ENCODE data around the gene CREB3.

Gene CREB3

DNA sequence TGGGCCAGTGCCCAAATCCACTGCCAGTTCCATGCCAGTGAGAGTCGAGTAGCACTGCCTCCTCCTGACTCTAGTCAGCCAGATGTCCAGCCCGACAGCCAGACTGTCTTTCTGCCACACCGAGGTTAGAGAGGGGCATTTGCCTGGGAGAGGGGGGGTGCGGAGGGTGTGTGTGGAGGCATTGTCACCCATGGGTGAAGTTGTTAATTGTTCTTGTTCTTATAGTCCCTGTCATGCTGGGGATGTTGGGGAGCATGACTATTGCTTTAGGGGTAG, 17.7 kb downstream of the CREB3 start:
- no peak for DNase-seq

GRCh38 chr9:35753466-35753865, 21.0 kb downstream of the CREB3 start:
- DNase-seq, result no peak

GRCh38 chr9:35754264-35754663, 21.8 kb downstream of the CREB3 start, which contains the start of gene MSMP:
Gene MSMP (minus strand): TSS chr9:35754276. CDS start chr9:35754129, 147 bp downstream.
- DNase-seq, result no peak

DNA sequence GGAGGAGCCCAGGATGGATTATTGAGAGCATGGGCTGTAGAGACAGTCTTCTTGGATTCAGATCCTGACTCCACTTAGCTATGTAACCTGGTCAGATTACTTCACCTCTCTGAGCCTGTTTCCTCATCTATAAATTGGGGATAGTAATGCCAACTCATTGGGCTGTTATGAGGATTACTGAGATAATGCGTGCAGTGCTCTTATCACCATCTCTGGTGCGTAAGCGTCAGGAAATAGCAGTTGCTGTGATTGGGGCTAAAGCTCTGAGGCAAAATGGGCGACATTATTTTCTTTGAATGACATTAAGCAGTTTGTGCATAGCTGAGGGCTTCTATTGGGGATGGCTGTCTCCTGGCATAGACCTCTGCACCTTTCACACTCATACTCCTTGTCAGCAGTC, 22.6 kb downstream of the CREB3 start:
- no peak for DNase-seq

DNA sequence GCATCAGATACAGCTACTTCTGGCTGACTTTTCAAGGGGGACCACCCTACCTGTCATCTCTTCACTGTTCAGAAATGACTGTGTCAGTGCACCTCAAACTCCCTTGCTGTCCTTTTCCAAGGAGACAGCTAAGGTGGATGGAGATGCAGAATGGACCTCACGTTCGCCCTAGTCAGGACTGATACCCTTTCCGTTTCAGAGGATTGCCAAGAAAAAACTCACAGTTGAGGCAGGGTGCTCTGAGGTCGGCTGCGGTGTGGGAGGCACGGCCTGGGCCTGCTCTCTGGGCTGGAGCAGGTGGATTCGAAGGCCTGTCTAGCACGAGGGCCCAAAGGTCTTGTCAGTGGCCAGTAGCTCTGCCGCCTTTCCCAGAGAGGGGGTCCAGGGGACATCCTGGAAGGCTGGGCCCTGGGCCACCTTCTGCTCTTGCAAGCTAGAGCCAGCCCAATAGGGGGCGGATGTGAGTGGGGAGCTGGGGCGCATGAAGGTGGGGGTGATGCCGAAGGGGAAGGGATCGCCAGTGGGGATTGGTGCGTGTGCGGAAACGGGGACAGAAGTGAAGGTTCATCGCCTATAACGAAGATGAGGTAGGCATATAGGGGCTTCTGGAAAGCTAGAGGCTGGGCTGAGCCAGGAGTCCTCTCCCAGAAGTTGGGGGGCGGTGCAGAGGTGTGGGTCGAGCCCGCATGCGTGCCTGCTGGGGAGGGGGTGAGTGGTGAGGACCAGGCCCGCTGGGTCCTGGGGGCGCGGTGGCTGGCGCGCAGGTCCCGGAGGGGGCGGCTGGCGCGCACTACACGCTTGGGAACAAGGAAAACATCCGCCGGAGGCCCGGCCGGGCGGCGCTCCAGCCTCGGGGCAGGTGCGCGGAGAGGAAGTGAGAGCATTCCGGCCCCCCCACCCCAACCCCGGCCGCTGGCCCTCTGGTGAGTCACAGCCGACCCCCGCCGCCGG, 24.1 kb downstream of the CREB3 start:
- peak; percentile 29 for DNase-seq

- peak; percentile 40 for DNase-seq
Observed at GRCh38 chr9:35757226-35757891, 24.9 kb downstream of the CREB3 start.

DNA sequence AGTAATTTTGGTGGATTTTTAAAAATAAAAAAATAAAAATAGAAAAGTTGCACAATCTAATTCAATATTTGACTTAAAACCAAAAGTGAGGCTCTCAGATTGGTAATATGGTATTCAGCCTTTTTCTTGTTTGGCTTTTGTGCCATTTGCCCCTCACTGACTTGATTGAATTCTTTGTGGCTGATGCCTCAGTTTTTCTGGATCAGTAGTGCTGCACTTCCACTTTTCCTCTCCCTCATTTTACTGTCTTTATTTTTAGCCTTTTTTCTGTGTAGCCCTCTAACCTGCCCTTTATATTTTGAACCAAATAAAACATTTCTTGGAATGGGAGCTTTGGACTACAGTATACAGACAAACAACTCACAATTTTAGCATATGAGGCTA, 25.4 kb downstream of the CREB3 start:
- no peak for DNase-seq

DNA sequence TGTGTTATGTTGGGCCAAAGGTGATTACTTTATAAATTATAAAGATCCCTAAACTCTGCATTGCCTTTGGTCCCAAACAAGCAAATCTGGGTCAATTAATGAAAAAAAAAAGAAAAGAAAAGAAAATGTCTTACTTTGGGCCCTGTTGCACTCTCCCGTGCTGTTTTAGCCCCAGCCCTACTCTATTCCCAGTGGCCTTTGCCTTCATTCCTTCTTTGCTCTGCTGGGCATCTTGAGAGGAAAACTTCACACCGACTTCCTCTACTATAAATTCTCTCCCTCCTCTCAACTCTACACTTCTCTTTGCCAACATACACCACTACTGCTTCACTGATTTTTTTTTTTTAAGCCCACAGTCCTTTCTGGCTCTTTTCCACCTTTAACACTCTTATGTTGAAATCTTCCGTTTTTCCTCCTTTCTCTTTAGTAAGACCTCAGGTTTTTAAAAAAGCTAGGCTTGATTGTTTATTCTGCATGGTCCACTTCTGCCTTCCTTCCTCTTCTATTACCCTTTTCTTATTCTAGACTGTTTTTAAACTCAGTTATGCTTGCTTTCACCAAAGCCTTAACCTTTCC, 26.1 kb downstream of the CREB3 start:
- DNase-seq, result no peak

- DNase-seq, result no peak
Observed at GRCh38 chr9:35759795-35760194, 27.3 kb downstream of the CREB3 start.

- DNase-seq, result no peak
Observed at GRCh38 chr9:35760651-35761050, 28.2 kb downstream of the CREB3 start.

GRCh38 chr9:35763181-35763580, 30.7 kb downstream of the CREB3 start:
- DNase-seq, result no peak

DNA sequence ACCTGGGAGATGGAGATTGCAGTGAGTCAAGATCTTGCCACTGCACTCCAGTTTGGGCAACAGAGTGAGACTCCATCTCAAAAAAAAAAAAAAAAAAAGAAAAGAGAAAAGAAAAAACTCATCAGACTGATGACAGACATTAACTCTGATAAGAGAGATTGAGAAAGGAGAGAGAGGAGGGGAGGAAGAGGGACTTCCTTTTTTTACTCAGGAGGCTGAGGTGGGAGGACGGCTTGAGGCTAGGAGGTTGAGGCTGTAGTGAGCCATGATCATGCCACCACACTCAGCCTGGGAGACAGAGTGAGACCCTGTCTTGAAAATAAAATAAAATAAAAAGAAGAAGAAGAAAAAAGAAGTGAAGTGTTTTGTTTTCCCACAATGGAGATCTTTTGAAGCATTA, 31.3 kb downstream of the CREB3 start:
- no peak for DNase-seq

DNA sequence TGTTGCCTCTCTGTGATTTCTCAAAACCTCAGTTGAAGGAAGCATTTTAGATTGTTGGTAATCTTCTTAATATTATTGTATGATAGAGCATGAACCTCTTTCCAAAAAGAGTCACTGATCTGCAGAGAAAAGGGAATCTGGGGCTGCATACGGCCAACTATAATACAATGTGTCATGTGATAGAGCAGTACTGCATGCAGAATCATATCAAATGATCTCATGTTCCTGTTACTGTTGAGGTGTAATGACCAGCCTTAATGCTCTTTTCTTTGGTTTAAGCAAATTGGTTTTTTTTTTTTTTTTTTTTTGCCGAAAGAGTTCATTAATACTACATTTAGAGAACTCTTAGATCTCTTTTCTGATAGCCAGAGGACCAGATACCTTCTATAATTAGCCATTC, 34.5 kb downstream of the CREB3 start:
- DNase-seq, result no peak

GRCh38 chr9:35767458-35767857, 35.0 kb downstream of the CREB3 start:
- DNase-seq, result no peak

- DNase-seq, result no peak
Observed at GRCh38 chr9:35769763-35770162, 37.3 kb downstream of the CREB3 start.

DNA sequence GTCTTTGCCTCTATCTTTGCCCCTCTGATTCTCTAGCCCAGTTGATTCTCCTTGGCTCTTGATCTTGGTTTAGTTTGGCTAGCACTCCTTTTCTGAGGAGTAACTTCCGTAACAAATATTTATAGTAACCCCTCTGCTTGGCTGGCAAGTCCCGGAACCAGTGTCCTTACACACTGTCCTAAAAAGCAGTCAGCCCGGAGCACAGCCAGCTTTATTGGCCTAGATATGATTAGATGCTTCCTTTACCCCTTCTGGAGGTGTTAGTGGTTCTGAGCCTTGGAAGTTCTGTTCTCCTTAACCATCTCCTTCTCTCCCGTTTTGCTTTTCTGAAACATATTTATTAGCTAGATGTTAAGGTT, 38.6 kb downstream of the CREB3 start:
- no peak for DNase-seq

DNA sequence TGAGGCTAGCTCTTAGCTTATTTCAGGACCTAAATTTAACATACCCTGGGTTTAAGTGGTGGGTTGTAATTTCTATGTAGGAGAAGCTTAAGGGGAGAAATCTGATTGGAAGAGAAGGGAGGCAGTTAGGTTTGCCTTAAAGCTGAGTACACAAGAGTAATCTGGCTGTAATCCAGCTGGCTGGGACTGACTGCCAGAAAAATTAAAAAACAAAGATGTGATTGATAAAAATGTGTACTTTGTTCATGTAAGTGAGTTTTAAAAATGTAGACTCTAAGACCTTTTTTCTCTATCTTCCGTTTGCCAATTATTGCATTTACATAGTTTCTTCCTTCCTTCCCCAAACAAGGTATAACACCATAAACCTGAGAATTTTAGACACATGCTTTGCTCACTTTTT, 39.1 kb downstream of the CREB3 start:
- DNase-seq, result peak; percentile 18

DNA sequence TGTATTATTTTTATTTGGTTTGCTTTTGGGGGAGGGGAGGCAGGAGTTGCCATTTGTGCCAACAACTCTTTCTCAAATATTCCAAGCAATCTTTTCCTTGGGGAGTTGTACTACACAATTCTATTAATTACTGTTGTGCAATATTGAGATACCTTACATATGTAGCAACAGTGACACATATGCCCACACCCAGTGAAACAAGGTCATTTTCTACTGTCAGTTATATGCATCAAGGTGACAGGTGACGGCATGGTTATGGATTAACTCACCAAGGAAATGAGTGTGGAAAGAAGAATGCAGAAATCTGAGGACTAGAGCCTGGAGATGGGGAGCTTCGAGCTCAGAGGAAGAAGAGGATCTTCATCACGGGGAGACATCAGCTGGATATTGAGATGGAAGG, 39.5 kb downstream of the CREB3 start:
- no peak for DNase-seq

DNA sequence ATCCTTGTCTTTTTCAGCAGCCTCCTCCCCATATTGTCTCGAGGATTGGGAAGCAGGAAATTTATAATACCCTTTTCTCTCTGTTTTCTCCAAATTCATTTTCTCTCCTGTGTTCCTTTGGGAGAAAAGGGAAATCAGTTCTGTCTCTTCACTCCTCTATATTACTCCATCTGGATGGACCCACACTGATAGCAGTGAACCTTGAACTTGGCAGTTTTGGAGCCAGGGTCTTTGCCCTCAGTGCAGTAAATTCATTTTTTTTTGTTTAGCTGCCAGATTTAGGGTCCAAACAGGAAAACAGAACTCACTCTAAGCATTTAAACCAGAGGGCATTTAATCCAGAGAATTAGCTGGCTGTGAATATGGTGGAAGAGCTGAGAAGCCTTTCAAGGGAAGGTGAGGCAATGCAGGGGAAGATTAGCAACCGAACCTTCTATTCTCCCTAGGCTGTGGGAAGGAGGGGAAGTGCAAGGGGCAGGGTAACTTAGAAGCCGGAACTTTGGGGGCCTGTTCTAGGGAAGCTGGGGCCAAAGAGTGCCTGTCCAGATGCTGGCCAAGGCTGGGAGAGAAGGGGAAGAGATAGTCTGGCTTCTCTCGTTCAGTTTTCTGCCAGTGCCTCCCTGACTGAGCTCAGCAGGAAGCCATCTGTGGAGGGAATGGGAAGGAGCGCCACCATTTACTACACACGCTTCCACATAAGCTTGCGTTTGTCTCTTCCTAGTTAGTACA, 42.6 kb downstream of the CREB3 start:
- no peak for DNase-seq

DNA sequence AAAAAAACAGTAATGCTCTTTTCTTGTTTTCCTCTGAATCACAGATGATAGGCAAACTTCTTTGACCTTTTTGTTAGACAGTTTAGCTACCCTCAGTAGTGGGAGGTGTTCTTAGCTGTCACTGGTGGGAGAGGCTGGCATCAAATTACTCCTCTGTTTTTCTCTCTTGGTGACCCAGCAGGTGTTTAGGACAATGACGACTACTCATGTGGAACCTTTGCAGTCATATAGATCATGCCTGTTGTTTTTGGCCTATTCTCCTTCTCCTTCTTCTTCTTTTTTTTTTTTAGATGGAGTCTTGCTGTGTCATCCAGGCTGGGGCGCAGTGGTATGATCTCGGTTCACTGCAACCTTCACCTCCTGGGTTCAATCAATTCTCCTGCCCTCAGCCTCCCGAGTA, 43.6 kb downstream of the CREB3 start:
- DNase-seq, result peak; percentile 78

DNA sequence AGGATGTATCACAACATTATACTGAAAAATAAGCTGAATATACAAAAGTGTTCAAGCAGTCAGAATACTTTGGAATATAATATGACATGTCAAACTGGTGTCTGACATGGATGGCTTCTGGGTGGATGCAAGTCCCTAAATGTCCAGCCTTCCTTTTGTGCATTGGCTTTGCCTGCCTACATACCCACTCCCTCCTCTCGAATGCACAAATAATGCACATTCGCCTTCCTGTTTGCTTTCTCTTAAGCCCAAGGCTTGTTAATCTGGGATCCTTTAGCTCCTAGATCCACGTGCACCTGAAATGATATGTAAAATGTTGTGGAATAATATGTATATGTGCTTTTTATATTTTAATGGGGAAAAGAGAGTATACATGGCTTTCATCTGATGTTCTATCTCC, 46.0 kb downstream of the CREB3 start:
- DNase-seq, result no peak

DNA sequence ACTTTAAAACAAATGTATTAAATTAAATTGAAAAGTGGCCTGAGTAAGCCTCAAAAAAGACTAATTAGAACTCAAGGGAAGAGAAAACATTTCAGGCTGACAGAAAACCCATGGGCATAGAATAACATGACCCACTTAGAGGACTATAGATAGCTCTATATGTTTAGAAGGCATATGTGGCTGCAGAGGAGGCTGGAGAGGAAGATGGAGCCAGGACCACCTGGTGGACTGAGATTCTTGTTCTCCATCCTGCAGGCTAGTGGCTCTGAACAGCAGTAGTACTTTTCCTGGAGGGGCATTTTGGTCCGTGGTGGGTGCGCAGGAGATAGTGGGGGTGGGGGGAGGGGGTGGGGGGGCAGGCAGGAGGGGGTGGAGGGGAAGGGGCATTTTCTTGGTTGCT, 48.6 kb downstream of the CREB3 start:
- DNase-seq, result no peak

GRCh38 chr9:35783418-35783817, 51.0 kb downstream of the CREB3 start:
- DNase-seq, result no peak
